ENCODE measurements around the gene ZDHHC18. TPM values are rescaled to one million over a fixed set of nuclear protein-coding genes. Genes with fewer than 3 reads are reported as not detected.
"Not testable (repeated sequence)": the region's sequence is repeated elsewhere in the genome, so short reads cannot be mapped to it uniquely, and the experiment has no call there.

Gene ZDHHC18
- polyA plus RNA-seq, 1 experiment: 20.4 TPM

DNA sequence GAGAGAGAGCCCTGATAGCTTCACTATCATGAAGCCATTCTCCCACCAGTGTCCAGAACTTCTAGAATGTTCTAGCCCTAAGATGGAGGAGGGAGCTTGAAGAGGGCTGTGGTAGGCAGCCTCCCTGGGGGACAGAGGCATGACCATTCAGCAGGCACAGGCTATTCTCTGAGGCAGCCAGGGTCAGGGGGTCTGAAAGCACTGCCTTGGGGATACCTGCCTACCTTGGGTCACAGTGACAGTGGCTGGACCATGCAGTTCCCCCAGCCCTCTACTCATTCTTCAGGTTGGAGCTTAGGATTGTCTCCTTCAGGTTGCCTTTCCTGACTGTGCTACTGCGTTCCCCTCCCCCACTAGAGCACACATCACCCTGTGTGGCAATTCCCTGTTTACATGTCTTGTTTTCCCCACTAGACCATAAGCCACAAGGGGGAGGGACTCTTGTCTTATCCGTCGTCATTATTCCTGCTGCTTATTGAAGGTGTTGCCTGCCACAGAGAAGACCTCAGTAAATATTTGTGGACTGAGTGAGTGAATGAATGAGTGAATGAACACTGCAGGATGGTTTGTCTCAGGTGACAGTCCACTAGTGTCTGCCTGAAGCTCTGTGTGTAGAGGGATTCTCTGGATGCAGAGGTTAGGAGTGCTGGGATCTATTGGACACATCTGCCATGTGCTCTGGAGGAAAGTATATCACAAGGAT is 5.2 kb downstream of the ZDHHC18 start:
- ChIA-PET POLR2A (interaction anchor here (0.6 kb wide), 1 partner anchor 431 kb away, joined by 3 read pairs; no protein-coding TSS in a partner anchor), CTCF (interaction anchor here (0.7 kb wide), 1 partner anchor 43 kb away, joined by 3 read pairs; no protein-coding TSS in a partner anchor)
- Histone ChIP-seq H3K27me3 (ENCODE audit: control insufficient read depth, insufficient read depth, low read length) (no peaks in the 10 kb centered on the region), H3K4me3 (ENCODE audit: low read depth, low read length) (no peak overlapping the region), H3K27ac (ENCODE audit: low read depth, low read length) (no peak overlapping the region), H3K9me3 (ENCODE audit: control insufficient read depth, insufficient read depth, low read length) (no peaks in the 10 kb centered on the region)
- DNase-seq (ENCODE audit: low read depth, low spot score): no peak
- TF ChIP-seq, protein P1, sequence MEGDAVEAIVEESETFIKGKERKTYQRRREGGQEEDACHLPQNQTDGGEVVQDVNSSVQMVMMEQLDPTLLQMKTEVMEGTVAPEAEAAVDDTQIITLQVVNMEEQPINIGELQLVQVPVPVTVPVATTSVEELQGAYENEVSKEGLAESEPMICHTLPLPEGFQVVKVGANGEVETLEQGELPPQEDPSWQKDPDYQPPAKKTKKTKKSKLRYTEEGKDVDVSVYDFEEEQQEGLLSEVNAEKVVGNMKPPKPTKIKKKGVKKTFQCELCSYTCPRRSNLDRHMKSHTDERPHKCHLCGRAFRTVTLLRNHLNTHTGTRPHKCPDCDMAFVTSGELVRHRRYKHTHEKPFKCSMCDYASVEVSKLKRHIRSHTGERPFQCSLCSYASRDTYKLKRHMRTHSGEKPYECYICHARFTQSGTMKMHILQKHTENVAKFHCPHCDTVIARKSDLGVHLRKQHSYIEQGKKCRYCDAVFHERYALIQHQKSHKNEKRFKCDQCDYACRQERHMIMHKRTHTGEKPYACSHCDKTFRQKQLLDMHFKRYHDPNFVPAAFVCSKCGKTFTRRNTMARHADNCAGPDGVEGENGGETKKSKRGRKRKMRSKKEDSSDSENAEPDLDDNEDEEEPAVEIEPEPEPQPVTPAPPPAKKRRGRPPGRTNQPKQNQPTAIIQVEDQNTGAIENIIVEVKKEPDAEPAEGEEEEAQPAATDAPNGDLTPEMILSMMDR (IDR thresholded peaks at IDR 0.05; ENCODE audit: low read depth, low read length): no peak

DNA sequence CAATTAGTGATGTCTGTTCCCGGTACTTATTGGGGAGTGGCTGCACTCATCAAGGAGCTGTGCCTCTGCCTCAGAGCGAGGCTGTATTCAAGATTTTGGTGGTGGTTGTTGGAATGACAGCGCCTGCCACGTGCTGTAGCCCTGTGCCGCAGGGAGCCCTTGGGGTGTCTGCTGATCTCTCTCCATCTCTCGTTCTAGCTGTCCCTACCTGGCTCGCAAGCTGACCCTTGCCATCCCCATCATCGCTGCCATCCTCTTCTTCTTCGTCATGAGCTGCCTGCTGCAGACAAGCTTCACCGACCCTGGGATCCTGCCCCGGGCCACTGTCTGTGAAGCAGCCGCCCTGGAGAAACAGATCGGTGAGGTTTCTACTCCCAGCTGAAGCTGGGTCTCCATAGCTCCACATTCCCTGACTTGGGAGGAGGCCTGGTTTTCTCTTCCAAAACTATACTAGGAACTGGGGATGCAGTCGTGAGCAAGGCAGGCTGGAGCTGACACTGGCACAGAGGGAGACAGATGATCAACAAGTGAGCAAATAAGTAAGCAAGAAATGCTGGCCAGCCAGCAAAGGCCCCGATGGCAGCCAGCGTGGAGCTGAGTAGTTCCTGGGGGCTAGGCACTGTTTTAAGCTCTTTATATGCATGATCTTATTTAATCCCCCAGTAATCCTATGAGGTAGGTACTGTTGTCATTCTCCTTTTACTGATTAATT is 5.9 kb downstream of the ZDHHC18 start:
- no peak overlapping the region for H3K27ac ChIP-seq (ENCODE audit: low read depth, low read length)
- H3K9me3 ChIP-seq (ENCODE audit: control insufficient read depth, insufficient read depth, low read length): no peaks in the 10 kb centered on the region
- no peak for DNase-seq (ENCODE audit: low read depth, low spot score)
- H3K27me3 ChIP-seq (ENCODE audit: control insufficient read depth, insufficient read depth, low read length): no peaks in the 10 kb centered on the region
- no peak overlapping the region for H3K4me3 ChIP-seq (ENCODE audit: low read depth, low read length)
- ChIA-PET CTCF (interaction anchor here (0.7 to 1.1 kb wide), 2 partner anchors 23 to 44 kb away, joined by 3 to 6 read pairs; no protein-coding TSS in a partner anchor), POLR2A (interaction anchor here (0.6 kb wide), 1 partner anchor 432 kb away, joined by 3 read pairs; no protein-coding TSS in a partner anchor)
- TF ChIP-seq, protein P1 (IDR thresholded peaks at IDR 0.05; ENCODE audit: low read depth, low read length): no peak

DNA sequence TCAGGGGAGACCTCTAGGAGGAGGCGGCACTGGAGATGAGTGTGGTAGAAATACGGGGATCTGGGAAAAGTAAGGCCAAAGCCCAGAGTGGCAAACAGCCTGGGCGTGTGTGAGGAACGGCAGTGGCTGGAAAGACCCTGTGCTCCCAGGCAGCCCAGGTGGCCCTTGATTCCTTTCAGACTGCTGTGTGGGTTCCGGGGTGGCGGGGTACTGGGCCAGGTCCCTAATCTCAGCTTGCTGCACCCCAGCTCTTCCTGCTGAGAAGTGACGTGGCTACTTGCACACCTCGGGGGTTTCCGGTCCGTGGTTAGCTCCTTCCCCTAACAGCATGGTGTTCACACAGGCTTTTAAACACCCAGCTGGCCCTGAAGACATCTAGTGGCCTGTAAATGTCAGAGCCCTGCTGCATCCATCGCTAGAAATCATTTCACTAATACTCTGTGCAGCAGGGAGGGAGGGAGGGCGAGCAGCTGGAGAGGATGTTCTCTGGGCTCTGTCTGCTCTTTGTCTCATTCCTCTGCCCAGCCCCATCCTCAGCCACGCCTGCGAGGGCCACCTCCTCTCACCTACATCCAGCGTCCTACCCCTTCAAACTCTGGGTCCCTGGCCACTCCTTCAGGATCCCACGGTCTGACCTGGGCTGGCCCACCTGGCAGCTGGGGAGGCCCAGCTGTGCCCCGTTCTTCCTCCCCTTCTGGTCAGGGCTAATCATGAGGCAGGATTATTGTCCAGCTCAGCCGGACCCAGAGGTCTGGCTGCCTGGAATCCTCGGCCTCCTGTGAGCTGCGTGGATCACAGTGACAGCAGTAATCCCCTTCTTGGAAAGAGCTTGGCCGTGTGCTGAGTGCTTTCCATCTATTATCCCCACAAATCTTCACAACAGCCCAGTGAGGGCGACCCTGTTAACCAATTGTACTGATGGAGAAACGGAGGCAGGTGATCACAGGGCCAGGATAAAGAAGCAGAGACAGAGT is 7.2 kb downstream of the ZDHHC18 start:
- TF ChIP-seq, protein P1 (IDR thresholded peaks at IDR 0.05; ENCODE audit: low read depth, low read length): no peak
- Histone ChIP-seq H3K9me3 (ENCODE audit: control insufficient read depth, insufficient read depth, low read length) (no peaks in the 10 kb centered on the region), H3K27ac (ENCODE audit: low read depth, low read length) (no peak overlapping the region), H3K27me3 (ENCODE audit: control insufficient read depth, insufficient read depth, low read length) (no peaks in the 10 kb centered on the region), H3K4me3 (ENCODE audit: low read depth, low read length) (no peak overlapping the region)
- CTCF ChIA-PET: interaction anchor here (1.1 kb wide), 1 partner anchor 24 kb away, joined by 6 read pairs; no protein-coding TSS in a partner anchor
- DNase-seq (ENCODE audit: low read depth, low spot score): no peak
- POLR2A ChIA-PET: interaction anchor here (0.5 to 0.6 kb wide), 2 partner anchors 170 to 1454 kb away, joined by 4 to 7 read pairs; no protein-coding TSS in a partner anchor

DNA sequence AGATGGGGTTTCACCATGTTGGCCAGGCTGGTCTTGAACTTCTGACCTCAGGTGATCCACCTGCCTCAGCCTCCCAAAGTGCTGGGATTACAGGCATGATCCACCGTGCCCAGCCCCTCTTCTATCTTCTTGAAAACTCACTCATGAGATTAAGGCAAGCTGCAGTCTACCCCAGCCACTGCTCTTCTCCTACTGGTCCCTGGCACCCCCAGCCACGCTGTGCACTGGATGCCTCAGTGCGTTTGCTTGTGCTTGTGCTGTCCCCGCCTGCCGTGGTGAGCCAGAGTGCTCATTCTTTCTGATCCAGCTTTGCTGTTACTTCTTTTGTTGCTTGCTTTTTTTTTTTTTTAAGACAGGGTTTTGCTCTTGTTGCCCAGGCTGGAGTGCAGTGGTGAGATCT is 11.2 kb downstream of the ZDHHC18 start:
- POLR2A ChIA-PET; H3K27me3 ChIP-seq (ENCODE audit: control insufficient read depth, insufficient read depth, low read length); H3K27ac ChIP-seq (ENCODE audit: low read depth, low read length); H3K4me3 ChIP-seq (ENCODE audit: low read depth, low read length); H3K9me3 ChIP-seq (ENCODE audit: control insufficient read depth, insufficient read depth, low read length); DNase-seq (ENCODE audit: low read depth, low spot score): not testable (repeated sequence)
- CTCF ChIA-PET: interaction anchor here (1.5 kb wide), 1 partner anchor 236 kb away, joined by 3 read pairs; no protein-coding TSS in a partner anchor

All from AG04450 (cell line).